Stimulated activated CD4-positive, alpha-beta T cell treated with anti-CD3 and anti-CD28 coated beads, Interleukin-1b, Interleukin-23, amount 100 ng/mL, for 4 hours (primary cell): ENCODE results near the gene GRB2.
"Not testable (repeated sequence)": the region's sequence is repeated elsewhere in the genome, so short reads cannot be mapped to it uniquely, and the experiment has no call there.

Experiments
- DNase-seq, 2 donors: peaks; one replicate each; pipeline ENCODE4 v3.0.0-alpha.2; 2020; ENCODE audit warnings: low read depth in 2 of 2

GRB2 gene

GRCh38 chr17:75319904-75320691 lies 85.4 kb downstream of the GRB2 start:
- DNase-seq = no peak

GRCh38 chr17:75318615-75319222 lies 86.8 kb downstream of the GRB2 start:
- no peak for DNase-seq

GRCh38 chr17:75318211-75318610 lies 87.3 kb downstream of the GRB2 start:
- no peak for DNase-seq

GRCh38 chr17:75317671-75318070 lies 87.8 kb downstream of the GRB2 start:
- DNase-seq = no peak

- DNase-seq = no peak
Measured at GRCh38 chr17:75316253-75316652, 89.2 kb downstream of the GRB2 start.

GRCh38 chr17:75315541-75316243 lies 89.8 kb downstream of the GRB2 start:
- DNase-seq = no peak

GRCh38 chr17:75313941-75314551 lies 91.4 kb downstream of the GRB2 start:
- DNase-seq = no peak

- DNase-seq = no peak
Measured at GRCh38 chr17:75308732-75309629, 96.5 kb downstream of the GRB2 start.

- DNase-seq = no peak
Measured at GRCh38 chr17:75307957-75308731, 97.3 kb downstream of the GRB2 start.

- no peak for DNase-seq
Measured at GRCh38 chr17:75301502-75302206, 103.8 kb downstream of the GRB2 start.

- DNase-seq = no peak
Measured at GRCh38 chr17:75301049-75301448, 104.4 kb downstream of the GRB2 start.

- DNase-seq = no peak
Measured at GRCh38 chr17:75300280-75300679, 105.2 kb downstream of the GRB2 start.

GRCh38 chr17:75295201-75296158 lies 110.0 kb downstream of the GRB2 start:
- DNase-seq = no peak

- DNase-seq = not testable (repeated sequence)
Measured at GRCh38 chr17:75292810-75293448, 112.5 kb downstream of the GRB2 start.

- peak; percentile 46 to 61 for DNase-seq
Measured at GRCh38 chr17:75289832-75290337, 115.6 kb downstream of the GRB2 start.

- peak; percentile 86 to 91 for DNase-seq
Measured at GRCh38 chr17:75289115-75289831, 116.2 kb downstream of the GRB2 start, which contains the start of gene SLC25A19. TSS of gene SLC25A19 (minus strand) at chr17:75289433. CDS start at chr17:75286764, 2,669 bp downstream.

GRCh38 chr17:75288770-75289114 lies 116.7 kb downstream of the GRB2 start:
- peak; percentile 25 to 32 for DNase-seq
